ENCODE data around the gene MAST2. TPM values are rescaled to one million over a fixed set of nuclear protein-coding genes. Genes with fewer than 3 reads are reported as not detected.

MAST2 gene
- total and polyA plus RNA-seq, 5 donors, result 46.1 to 85.3 (median 69.5) TPM

- 97% methylated on average over 2 of the region's 2 CpGs for WGBS
- intact Hi-C loops (cut with DNase I), result no loop called here
These were observed 92.0 kb downstream of the MAST2 start for GRCh38 chr1:45895406-45895805.

GRCh38 chr1:45906883-45907282, 103.5 kb downstream of the MAST2 start:
- Histone ChIP-seq H3K27ac (ENCODE audit: low read length) (no peak overlapping the region), H3K9me3 (ENCODE audit: control insufficient read depth, low read length) (no peaks in the 10 kb centered on the region), H3K27me3 (ENCODE audit: control insufficient read depth, insufficient read depth) (no peaks in the 10 kb centered on the region), H3K4me3 (ENCODE audit: low read length) (no peak overlapping the region), H3K4me1 (ENCODE audit: control insufficient read depth, insufficient read depth, low read length) (no peaks in the 10 kb centered on the region)
- intact Hi-C loops (cut with DNase I), result no loop called here
- ATAC-seq (no peak), DNase-seq (no peak)
- WGBS, result 98% methylated on average over 2 of the region's 2 CpGs

More at GRCh38 chr1:45895406-45895805, 92.0 kb downstream of the MAST2 start:
- Histone ChIP-seq H3K27ac (ENCODE audit: low read length) (no peak overlapping the region), H3K4me1 (ENCODE audit: control insufficient read depth, insufficient read depth, low read length) (no peaks in the 10 kb centered on the region), H3K9me3 (ENCODE audit: control insufficient read depth, low read length) (no peaks in the 10 kb centered on the region), H3K27me3 (ENCODE audit: control insufficient read depth, insufficient read depth) (no peaks in the 10 kb centered on the region), H3K4me3 (ENCODE audit: low read length) (no peak overlapping the region)
- ATAC-seq (no peak), DNase-seq (no peak)

DNA sequence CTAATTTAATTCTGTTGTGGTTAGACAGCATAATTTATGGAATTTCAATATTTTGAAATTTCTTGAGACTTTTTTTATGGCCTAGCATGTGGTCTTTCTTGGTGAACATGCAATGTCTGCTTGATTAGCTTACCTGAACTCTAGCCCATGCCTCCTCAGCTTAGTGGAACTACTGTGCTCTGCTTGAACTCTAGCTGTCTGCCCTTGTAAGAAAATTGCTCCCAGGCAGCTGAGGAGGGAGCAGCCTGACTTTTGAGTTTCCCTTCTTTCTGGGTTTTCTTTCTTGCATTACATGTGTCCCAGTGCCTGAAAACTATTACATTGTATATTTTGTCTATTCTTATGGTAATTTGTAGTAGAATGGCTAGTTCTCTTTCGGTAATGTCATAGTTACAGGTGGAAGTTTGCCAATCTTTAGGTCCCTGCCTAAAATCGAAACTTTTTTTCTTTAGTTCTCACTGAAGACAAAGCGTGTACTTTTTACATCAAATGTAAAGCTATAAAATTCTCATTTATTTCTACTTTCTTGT, 105.3 kb downstream of the MAST2 start:
- H3K27me3 ChIP-seq (ENCODE audit: control insufficient read depth, insufficient read depth), result no peaks in the 10 kb centered on the region
- ATAC-seq (no peak), DNase-seq (no peak)
- 77% methylated on average over 3 of the region's 3 CpGs for WGBS
- no peaks in the 10 kb centered on the region for H3K9me3 ChIP-seq (ENCODE audit: control insufficient read depth, low read length)
- H3K4me1 ChIP-seq (ENCODE audit: control insufficient read depth, insufficient read depth, low read length), result no peaks in the 10 kb centered on the region
- H3K4me3 ChIP-seq (ENCODE audit: low read length), result no peak overlapping the region
- intact Hi-C loops (cut with DNase I), result no loop called here
- no peak overlapping the region for H3K27ac ChIP-seq (ENCODE audit: low read length)

DNA sequence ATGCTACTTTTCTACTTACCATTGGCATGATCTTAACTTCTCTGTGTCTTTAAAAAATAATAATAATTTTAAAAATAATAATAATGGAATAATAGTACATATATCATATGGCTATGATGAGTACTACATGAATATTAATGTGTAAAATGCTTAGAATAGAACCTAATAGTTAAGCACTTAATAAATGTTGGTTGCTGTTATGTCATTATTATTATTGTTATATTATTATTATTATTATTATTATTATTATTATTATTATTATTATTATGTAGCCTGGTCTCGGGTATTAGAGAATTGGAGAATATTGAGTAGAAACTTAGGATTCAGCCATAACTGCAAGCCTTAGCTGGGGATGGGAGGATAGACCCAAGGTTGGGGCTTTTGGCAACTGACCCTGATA, 108.2 kb downstream of the MAST2 start:
- H3K4me3 ChIP-seq (ENCODE audit: low read length), result no peak overlapping the region
- DNase-seq (no peak), ATAC-seq (no peak)
- WGBS, result 98% methylated on average over 1 of the region's 1 CpG
- intact Hi-C loops (cut with DNase I), result no loop called here
- H3K27ac ChIP-seq (ENCODE audit: low read length), result no peak overlapping the region
- H3K27me3 ChIP-seq (ENCODE audit: control insufficient read depth, insufficient read depth), result no peaks in the 10 kb centered on the region
- no peaks in the 10 kb centered on the region for H3K4me1 ChIP-seq (ENCODE audit: control insufficient read depth, insufficient read depth, low read length)
- H3K9me3 ChIP-seq (ENCODE audit: control insufficient read depth, low read length), result no peaks in the 10 kb centered on the region

DNA sequence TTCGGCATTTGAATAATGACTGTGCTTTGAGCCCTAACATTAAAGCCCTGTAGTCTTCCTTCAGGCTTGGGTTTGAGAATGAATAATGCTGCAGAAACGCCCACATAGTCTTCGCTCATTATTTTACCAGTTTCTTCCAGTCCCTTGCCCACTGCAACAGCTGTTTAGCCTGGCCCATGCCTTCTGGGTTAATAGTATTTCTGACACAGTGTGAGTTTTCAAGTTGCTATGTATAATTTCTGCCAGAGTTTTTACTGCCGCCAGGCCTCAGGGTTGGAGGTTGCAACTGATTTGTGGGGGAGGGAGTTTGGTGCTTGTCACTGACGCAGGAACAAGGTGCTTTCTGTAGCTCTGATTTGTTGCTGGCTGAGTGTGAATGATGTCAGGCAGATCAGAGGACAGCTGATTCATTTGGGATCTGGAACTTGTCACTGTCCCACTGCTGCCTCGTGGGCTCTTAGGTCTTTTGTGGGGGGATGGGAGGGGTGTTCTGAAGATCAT, 109.8 kb downstream of the MAST2 start:
- H3K4me1 ChIP-seq (ENCODE audit: control insufficient read depth, insufficient read depth, low read length), result peaks cover 2% of the 10 kb centered on the region
- DNase-seq (peak; percentile 63 to 77 (median 72)), ATAC-seq (peak; percentile 94 to 97)
- peak overlapping the region; percentile 42 for H3K4me3 ChIP-seq (ENCODE audit: low read length)
- WGBS, result 35% methylated on average over 6 of the region's 6 CpGs
- H3K9me3 ChIP-seq (ENCODE audit: control insufficient read depth, low read length), result no peaks in the 10 kb centered on the region
- no peaks in the 10 kb centered on the region for H3K27me3 ChIP-seq (ENCODE audit: control insufficient read depth, insufficient read depth)
- intact Hi-C loops (cut with DNase I), result no loop called here
- H3K27ac ChIP-seq (ENCODE audit: low read length), result peak overlapping the region; percentile 99

- no peak for DNase-seq
- intact Hi-C loops (cut with DNase I), result no loop called here
These were observed 110.5 kb downstream of the MAST2 start for GRCh38 chr1:45913731-45914501.

GRCh38 chr1:45914836-45915235, 111.4 kb downstream of the MAST2 start:
- intact Hi-C loops (cut with DNase I), result no loop called here
- ATAC-seq, result no peak
- Histone ChIP-seq H3K4me3 (ENCODE audit: low read length) (peak overlapping the region; percentile 17), H3K9me3 (ENCODE audit: control insufficient read depth, low read length) (no peaks in the 10 kb centered on the region), H3K4me1 (ENCODE audit: control insufficient read depth, insufficient read depth, low read length) (peaks cover 2% of the 10 kb centered on the region), H3K27me3 (ENCODE audit: control insufficient read depth, insufficient read depth) (no peaks in the 10 kb centered on the region), H3K27ac (ENCODE audit: low read length) (no peak overlapping the region)
- no peak for DNase-seq
- WGBS, result 84% methylated on average over 1 of the region's 1 CpG

More at GRCh38 chr1:45913731-45914501, 110.5 kb downstream of the MAST2 start:
- Histone ChIP-seq H3K4me3 (ENCODE audit: low read length) (peak overlapping the region; percentile 42), H3K4me1 (ENCODE audit: control insufficient read depth, insufficient read depth, low read length) (peaks cover 2% of the 10 kb centered on the region), H3K27me3 (ENCODE audit: control insufficient read depth, insufficient read depth) (no peaks in the 10 kb centered on the region), H3K27ac (ENCODE audit: low read length) (peak overlapping the region; percentile 99), H3K9me3 (ENCODE audit: control insufficient read depth, low read length) (no peaks in the 10 kb centered on the region)
- WGBS, result 36% methylated on average over 4 of the region's 4 CpGs
- ATAC-seq, result peak; percentile 49

DNA sequence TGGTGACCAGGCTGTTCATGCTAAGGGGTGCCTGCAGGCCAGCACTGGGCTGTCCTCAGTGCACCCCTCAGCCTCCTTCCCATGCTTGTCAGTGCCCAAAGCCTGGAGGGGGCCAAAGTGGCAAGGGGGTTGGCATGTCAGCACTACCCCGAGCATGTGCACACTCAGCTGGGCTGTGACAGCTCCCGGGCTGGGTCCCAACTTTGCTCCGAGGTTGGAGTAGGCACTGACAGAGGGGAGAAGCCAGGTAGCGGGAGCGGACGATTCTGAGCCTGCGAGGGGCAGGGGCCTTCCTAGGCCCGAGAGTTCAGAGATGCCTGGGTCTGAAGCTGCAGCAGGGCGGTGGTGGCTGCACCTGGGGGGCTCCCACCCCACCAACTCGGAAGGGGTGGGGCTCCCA, 119.0 kb downstream of the MAST2 start:
- Histone ChIP-seq H3K27ac (ENCODE audit: low read length) (no peak overlapping the region), H3K4me1 (ENCODE audit: control insufficient read depth, insufficient read depth, low read length) (peaks cover 4% of the 10 kb centered on the region)
- WGBS, result 76% methylated on average over 10 of the region's 10 CpGs

DNA sequence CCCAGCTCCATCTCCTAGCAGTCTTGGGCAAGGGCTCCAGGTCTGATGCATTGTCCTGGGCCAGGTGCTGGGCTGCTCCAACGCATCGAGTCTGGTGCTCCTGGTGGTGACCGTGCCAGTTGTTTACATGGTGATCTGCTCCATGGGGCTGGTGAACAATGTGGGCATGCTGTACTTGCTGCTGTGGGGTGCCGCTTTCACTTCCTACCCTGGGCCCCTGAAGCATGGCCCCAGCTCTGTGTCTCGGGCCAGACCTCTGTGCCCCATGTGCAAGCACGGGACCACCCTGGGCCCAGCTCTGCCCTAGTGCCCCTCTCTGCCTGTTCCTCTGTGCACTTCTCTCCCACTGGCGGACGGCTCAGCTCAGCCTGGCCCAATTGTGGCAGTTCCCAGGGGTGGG, 119.4 kb downstream of the MAST2 start:
- intact Hi-C loops (cut with DNase I), result no loop called here
- 90% methylated on average over 8 of the region's 8 CpGs for WGBS

More for the DNA sequence above, 119.0 kb downstream of the MAST2 start:
- intact Hi-C loops (cut with DNase I), result no loop called here
- Histone ChIP-seq H3K9me3 (ENCODE audit: control insufficient read depth, low read length) (no peaks in the 10 kb centered on the region), H3K4me3 (ENCODE audit: low read length) (no peak overlapping the region), H3K27me3 (ENCODE audit: control insufficient read depth, insufficient read depth) (no peaks in the 10 kb centered on the region)
- ATAC-seq (peak; percentile 62 to 72), DNase-seq (peak; percentile 31 to 82 (median 72))

GRCh38 chr1:45923343-45923742, 119.9 kb downstream of the MAST2 start:
- Histone ChIP-seq H3K4me1 (ENCODE audit: control insufficient read depth, insufficient read depth, low read length) (peaks cover 4% of the 10 kb centered on the region), H3K27me3 (ENCODE audit: control insufficient read depth, insufficient read depth) (no peaks in the 10 kb centered on the region), H3K27ac (ENCODE audit: low read length) (no peak overlapping the region), H3K4me3 (ENCODE audit: low read length) (no peak overlapping the region), H3K9me3 (ENCODE audit: control insufficient read depth, low read length) (no peaks in the 10 kb centered on the region)
- 63% methylated on average over 4 of the region's 4 CpGs for WGBS
- intact Hi-C loops (cut with DNase I), result no loop called here
- no peak for DNase-seq
- ATAC-seq, result no peak

More for the DNA sequence above, 119.4 kb downstream of the MAST2 start:
- DNase-seq, result peak in 1 of 3 donors; percentile 44
- no peak overlapping the region for H3K4me3 ChIP-seq (ENCODE audit: low read length)
- peaks cover 4% of the 10 kb centered on the region for H3K4me1 ChIP-seq (ENCODE audit: control insufficient read depth, insufficient read depth, low read length)
- H3K27ac ChIP-seq (ENCODE audit: low read length), result no peak overlapping the region
- no peaks in the 10 kb centered on the region for H3K9me3 ChIP-seq (ENCODE audit: control insufficient read depth, low read length)
- H3K27me3 ChIP-seq (ENCODE audit: control insufficient read depth, insufficient read depth), result no peaks in the 10 kb centered on the region
- peak in 1 of 2 donors; percentile 46 for ATAC-seq

GRCh38 chr1:45924736-45925135, 121.3 kb downstream of the MAST2 start:
- Histone ChIP-seq H3K4me1 (ENCODE audit: control insufficient read depth, insufficient read depth, low read length) (peaks cover 7% of the 10 kb centered on the region), H3K4me3 (ENCODE audit: low read length) (no peak overlapping the region), H3K9me3 (ENCODE audit: control insufficient read depth, low read length) (no peaks in the 10 kb centered on the region), H3K27me3 (ENCODE audit: control insufficient read depth, insufficient read depth) (no peaks in the 10 kb centered on the region), H3K27ac (ENCODE audit: low read length) (no peak overlapping the region)
- intact Hi-C loops (cut with DNase I), result no loop called here
- 97% methylated on average over 1 of the region's 1 CpG for WGBS
- DNase-seq, result no peak
- ATAC-seq, result no peak
